ENCODE data around the gene CCSER1. TPM values are rescaled to one million over a fixed set of nuclear protein-coding genes. Genes with fewer than 3 reads are reported as not detected.

CCSER1 gene
- total RNA-seq, 1 donor from 2014 or later, result 11.9 TPM

GRCh38 chr4:91028228-91028627, 901.0 kb downstream of the CCSER1 start:
- DNase-seq (ENCODE audit: low read depth, low spot score), result no peak
- H3K4me3 Mint-ChIP-seq, result no peak overlapping the region
- H3K9me3 Mint-ChIP-seq, result no peaks in the 10 kb centered on the region
- TF ChIP-seq CTCF (conservative IDR thresholded peaks at IDR 0.05), result no peak
- no peaks in the 10 kb centered on the region for H3K27me3 Mint-ChIP-seq (ENCODE audit: low read depth)
- no peaks in the 10 kb centered on the region for H3K4me1 Mint-ChIP-seq
- no peaks in the 10 kb centered on the region for H3K36me3 Mint-ChIP-seq (ENCODE audit: low read depth)
- no peak overlapping the region for H3K27ac Mint-ChIP-seq (ENCODE audit: unreplicated experiment)

GRCh38 chr4:91031761-91032160, 904.6 kb downstream of the CCSER1 start:
- Mint-ChIP-seq H3K9me3 (no peaks in the 10 kb centered on the region), H3K4me1 (no peaks in the 10 kb centered on the region), H3K36me3 (ENCODE audit: low read depth) (no peaks in the 10 kb centered on the region), H3K27ac (ENCODE audit: unreplicated experiment) (no peak overlapping the region), H3K27me3 (ENCODE audit: low read depth) (no peaks in the 10 kb centered on the region), H3K4me3 (no peak overlapping the region)
- no peak for DNase-seq (ENCODE audit: low read depth, low spot score)
- TF ChIP-seq CTCF (conservative IDR thresholded peaks at IDR 0.05), result no peak

DNA sequence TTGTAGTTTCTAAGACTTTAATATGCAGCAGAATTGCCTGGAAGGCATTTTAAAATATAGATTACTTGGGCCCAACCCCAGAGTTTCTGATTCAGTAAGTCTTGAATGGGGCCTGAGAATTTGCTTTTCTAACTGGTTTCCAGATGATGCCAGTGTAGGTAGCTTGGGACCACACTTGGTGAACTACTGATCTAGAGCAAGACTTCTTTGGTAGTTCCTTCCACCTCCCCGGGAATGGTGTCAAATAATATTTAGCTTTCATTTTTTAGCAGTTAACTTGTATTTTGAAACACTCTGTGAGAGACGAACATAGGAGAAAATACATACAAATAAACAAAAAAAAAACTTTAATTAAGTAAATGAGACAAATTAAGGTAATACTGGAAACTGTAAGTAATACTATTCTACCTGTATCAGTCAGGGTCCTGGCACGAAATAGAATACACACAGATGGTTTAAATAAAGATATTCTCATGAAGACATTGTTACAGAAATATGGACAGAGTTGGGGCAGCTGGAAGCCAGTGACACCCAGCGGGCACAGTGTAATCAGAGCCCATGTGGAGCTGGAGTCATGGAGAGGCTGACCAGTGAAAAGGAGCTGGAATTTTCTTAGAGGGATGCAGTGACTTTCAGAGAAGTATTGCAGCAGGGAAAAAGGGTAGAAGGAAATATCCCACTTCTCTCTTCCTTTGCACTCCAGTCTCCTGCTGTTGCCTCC, 905.7 kb downstream of the CCSER1 start:
- Mint-ChIP-seq H3K27ac (ENCODE audit: unreplicated experiment) (no peak overlapping the region), H3K36me3 (ENCODE audit: low read depth) (no peaks in the 10 kb centered on the region), H3K4me3 (no peak overlapping the region), H3K9me3 (no peaks in the 10 kb centered on the region), H3K4me1 (no peaks in the 10 kb centered on the region), H3K27me3 (ENCODE audit: low read depth) (no peaks in the 10 kb centered on the region)
- TF ChIP-seq CTCF (conservative IDR thresholded peaks at IDR 0.05), result no peak
- no peak for DNase-seq (ENCODE audit: low read depth, low spot score)

DNA sequence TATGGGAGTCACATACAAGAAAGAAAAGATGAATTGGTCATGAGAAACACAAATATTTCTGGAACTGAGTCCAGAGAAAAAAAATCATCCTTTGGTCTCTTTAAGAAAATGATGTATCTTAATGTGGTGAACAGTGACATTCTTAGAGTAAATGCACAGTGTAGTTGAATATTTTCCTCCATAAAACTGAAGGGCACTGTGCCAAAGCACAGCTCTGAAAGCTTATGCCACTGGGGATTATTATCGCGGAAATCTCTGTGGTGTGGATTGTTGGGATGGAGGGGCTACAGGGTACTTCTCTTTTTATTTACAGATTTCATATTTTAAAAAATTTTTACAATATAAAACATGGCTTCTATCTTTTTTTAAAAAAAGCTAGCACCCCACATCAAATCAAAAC, 908.1 kb downstream of the CCSER1 start:
- no peak for TF ChIP-seq CTCF (conservative IDR thresholded peaks at IDR 0.05)
- Mint-ChIP-seq H3K36me3 (ENCODE audit: low read depth) (no peaks in the 10 kb centered on the region), H3K4me3 (no peak overlapping the region), H3K9me3 (no peaks in the 10 kb centered on the region), H3K27me3 (ENCODE audit: low read depth) (no peaks in the 10 kb centered on the region), H3K4me1 (no peaks in the 10 kb centered on the region), H3K27ac (ENCODE audit: unreplicated experiment) (no peak overlapping the region)
- DNase-seq (ENCODE audit: low read depth, low spot score), result no peak

GRCh38 chr4:91037951-91038350, 910.8 kb downstream of the CCSER1 start:
- Mint-ChIP-seq H3K4me3 (no peak overlapping the region), H3K27ac (ENCODE audit: unreplicated experiment) (no peak overlapping the region), H3K27me3 (ENCODE audit: low read depth) (no peaks in the 10 kb centered on the region), H3K4me1 (no peaks in the 10 kb centered on the region), H3K36me3 (ENCODE audit: low read depth) (no peaks in the 10 kb centered on the region), H3K9me3 (peaks cover 3% of the 10 kb centered on the region)
- TF ChIP-seq CTCF (conservative IDR thresholded peaks at IDR 0.05), result no peak
- DNase-seq (ENCODE audit: low read depth, low spot score), result no peak
